HG03354 (cell line): ENCODE results near the gene KLHDC1.
"Not testable (repeated sequence)": the region's sequence is repeated elsewhere in the genome, so short reads cannot be mapped to it uniquely, and the experiment has no call there.

Source experiments
- ATAC-seq: cut with Tn5 transposase; IDR thresholded peaks from one replicate; pipeline ENCODE4 v1.9.1; 2021; ENCODE audit warnings: mild to moderate bottlenecking; ENCODE audit not compliant: unreplicated experiment, poor library complexity, severe bottlenecking

KLHDC1 gene

DNA sequence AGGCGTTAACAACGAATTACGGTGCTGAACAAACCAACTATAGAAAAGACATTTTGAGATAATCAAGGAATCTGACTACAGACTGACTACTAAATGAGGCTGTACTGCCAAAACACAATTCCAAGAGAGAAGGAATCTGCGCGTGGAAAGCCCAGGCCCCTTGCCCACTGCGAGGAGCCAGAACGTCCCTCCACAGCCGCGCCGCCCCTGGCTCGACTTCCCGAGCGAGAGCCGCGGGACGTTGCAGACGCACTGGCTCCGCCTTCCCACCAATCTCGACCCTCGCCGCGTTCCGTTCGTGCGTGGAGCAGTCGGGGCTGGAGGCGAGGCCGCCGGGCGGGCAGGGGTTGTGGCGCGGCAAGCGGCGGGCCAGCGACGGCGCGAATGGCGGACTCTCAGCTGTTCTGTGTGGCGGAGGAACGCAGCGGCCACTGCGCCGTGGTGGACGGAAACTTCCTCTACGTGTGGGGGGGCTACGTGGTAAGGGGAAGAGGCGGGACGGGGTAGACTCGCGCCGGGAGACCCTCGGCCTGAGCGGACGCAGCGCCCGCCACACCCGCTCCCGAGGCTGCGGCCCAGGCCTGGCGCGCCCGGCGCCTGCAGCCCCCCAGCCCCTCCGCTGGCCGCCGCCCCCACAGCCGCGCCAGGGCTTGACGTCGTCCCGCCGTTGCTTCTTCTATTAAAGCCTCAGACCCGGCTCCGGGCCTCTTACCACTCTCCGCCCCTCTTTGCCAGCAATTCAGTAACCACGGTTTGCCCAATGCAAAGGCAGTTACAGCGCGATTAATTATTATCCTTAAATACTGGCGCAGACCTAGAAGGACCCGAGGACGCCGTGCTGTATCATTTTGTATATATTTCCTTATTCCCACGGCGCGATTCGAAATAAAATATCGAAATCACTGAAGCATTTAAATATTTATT, at the start of gene KLHDC1:
TSS of gene KLHDC1 (plus strand) at position 310 of the 924 bp plus-strand sequence. CDS start at position 385, 75 bp downstream.
- ATAC-seq: peak; percentile 79

GRCh38 chr14:49653508-49653907, 39.4 kb upstream of the KLHDC1 start:
- no peak for ATAC-seq

DNA sequence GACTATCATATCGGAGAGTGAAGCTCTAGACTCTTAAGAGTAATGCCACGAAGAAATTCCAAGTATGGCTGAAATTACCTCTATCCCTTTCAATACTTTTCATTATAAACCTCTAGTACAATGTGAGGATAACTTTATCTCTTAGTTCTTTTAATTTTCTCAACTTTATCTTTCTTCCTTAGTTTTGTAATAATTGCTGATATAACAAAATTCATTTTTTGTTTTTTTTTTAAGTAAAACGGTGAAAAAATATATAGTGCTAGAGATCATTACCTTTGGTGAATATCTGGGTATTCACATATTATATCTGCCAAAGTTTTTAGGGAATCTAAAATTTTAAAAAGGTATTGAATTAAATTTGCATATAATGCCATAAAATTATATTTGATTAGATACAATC, 38.4 kb upstream of the KLHDC1 start:
- no peak for ATAC-seq

- ATAC-seq: not testable (repeated sequence)
Observed at GRCh38 chr14:49657500-49657899, 35.4 kb upstream of the KLHDC1 start.

DNA sequence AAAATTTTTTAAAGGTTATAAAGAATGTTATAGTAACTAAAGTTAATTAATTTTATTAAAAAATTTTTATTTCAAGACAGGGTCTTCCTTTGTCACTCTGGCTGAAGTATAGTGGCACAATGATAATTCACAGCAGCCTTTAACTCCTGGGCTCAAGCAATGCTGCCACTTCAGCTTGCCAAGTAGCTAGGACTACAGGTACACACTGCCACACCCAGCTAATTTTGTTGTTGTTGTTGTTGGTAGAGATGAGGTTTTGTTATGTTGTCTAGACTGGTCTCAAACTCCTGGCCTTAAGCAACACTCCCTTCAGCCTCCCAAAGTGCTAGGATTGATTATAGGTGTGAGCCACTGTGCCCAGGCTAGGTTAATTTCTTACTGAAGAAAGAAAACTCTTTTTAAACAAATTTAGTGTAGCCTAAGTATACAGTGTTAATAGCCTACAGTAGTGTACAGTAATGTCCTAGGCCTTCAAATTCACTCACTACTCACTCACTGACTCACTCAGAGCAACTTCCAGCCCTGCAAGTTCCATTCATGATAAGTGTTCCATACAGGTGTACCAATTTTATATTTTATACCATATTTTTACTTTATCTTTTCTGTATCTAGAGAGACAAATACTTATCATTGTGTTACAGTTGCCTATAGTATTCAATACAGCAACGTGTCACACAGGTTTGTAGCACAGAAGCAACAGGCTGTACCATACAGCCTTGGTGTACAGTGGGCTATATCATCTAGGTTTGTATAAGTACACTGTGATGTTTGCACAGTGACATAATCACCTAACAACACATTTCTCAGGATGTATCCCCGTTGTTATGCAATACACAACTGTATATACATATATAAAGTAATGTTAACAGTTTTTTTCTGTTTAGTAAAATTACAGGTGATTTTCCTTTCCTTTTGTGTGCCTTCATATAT, 33.1 kb upstream of the KLHDC1 start:
- no peak for ATAC-seq

- ATAC-seq: no peak
Observed at GRCh38 chr14:49670475-49670874, 22.4 kb upstream of the KLHDC1 start.

GRCh38 chr14:49673586-49673985, 19.3 kb upstream of the KLHDC1 start:
- no peak for ATAC-seq

DNA sequence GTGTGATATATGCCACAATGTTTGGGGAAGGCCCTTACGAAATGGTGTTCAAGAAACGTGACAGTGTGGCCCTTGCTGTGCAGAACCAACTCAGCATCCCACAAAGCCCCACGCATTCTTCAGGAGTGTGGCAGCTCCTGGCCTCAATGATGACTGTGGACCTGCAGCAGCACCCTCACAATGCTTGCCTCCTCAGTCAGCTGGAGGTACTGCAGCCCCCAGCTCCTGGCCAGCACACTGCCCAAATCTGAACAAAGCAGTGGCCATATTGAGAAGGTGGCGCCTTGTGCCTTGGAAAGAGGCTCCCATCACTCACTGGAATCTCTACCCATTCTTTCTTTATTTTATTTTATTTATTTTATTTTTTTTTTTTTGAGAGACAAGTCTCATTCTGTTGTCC, 15.3 kb upstream of the KLHDC1 start:
- no peak for ATAC-seq

GRCh38 chr14:49679271-49679670, 13.6 kb upstream of the KLHDC1 start:
- ATAC-seq: no peak

DNA sequence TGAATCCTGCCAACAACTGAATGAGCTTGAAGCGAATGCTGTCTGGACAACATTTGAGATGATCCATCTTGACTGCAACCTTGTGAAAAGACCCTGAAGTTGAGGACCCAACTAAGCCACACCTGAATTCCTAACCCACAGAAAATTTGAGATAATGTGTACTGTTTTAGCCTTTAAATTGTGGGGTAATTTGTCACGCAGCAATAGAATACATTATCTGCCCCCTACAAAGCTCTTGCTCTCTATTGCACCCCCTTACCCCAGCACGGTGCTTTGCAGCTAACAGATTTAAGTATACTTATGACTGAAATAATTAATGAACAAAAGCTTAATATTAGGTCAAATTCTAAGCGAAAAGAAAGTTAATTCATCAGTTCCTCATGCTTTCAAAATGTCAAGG, 6.5 kb upstream of the KLHDC1 start:
- ATAC-seq: no peak

- ATAC-seq: peak; percentile 88
Observed at GRCh38 chr14:49687942-49688700, 4.8 kb upstream of the KLHDC1 start, which contains the start of gene POLE2. Gene POLE2 (minus strand): TSS chr14:49688214. CDS start chr14:49688203, 11 bp downstream.

DNA sequence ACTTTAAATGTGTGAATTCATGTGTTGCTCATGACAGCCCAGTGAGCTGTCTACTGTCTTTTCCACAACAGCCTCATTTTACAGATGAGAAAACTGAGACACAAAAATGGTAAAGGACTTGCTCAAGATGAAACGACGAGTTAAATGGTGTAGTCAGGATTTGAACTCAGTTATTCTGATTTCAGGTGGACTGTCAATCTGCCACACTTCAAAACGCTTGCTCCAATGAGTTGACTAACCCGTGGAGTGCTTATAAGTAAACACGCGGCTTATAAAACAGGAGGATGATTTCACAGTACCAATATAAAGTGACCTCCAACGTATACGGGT, 4.3 kb upstream of the KLHDC1 start:
- no peak for ATAC-seq

DNA sequence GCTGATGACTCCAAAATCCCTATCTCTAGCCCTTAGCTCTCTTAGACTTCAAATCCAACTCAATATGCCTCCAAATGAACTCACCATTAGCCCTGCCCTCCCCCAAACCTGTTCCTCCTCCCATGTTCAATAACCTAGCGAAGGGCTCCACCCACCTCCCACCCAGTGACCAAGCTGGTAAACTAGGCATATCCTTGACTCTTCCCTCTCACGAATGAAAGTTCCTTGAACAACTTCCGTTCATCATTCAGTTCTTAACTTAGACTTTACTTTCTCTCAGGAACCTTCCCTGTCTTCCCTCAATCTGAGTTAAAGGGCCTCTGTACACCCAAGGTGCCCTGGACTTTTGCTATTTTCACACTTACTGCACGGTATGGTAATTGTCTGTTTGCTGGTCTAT, 1.9 kb upstream of the KLHDC1 start:
- ATAC-seq: no peak

GRCh38 chr14:49692193-49692757, 645 bp upstream of the KLHDC1 start:
- no peak for ATAC-seq

- not testable (repeated sequence) for ATAC-seq
Observed at GRCh38 chr14:49693735-49694124, 810 bp downstream of the KLHDC1 start.

- ATAC-seq: no peak
Observed at GRCh38 chr14:49702725-49703124, 9.8 kb downstream of the KLHDC1 start.

DNA sequence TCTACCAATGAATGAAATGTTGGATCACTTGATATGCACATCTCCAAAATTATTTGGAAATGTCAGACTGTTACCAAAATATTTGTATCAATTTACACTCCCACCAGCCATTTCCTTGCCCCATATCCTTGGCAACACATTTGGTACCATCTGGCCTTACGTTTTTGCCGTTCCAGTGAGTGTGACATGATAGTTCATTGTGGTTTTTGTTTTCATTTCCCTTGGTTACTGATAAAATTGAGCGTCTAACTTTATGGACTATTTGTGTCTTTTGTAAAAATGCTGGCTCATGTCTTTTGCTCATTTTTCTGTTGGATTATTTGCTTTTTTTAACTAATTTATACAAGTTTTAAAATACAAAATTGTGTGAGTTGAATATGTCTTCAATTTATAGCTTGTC, 11.0 kb downstream of the KLHDC1 start:
- ATAC-seq: no peak

DNA sequence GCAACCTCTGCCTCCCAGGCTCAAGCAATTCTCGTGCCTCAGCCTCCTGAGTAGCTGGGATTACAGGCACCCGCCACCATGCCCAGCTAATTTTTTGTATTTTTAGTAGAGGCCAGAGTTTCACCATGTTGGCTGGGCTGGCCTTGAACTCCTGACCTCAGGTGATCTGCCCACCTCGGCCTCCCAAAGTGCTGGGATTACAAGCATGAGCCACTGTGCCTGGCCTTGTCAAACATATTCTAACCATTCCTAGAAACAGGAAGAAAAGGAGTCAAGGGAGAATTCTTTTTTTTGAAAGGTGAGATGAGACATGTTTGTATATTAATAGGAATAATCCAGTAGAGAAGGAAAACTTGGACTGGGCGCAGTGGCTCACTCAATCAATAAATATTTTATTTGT, 11.6 kb downstream of the KLHDC1 start:
- not testable (repeated sequence) for ATAC-seq

- not testable (repeated sequence) for ATAC-seq
Observed at GRCh38 chr14:49710993-49711392, 18.1 kb downstream of the KLHDC1 start.
